ENCODE data around the gene CD44. TPM values are rescaled to one million over a fixed set of nuclear protein-coding genes. Genes with fewer than 3 reads are reported as not detected.

Gene CD44
- total and polyA plus RNA-seq, 10 of the 15 experiments (the other 5 are each of a cell fraction or from before 2014, with no cell fraction given) = 57.1 to 293 (median 120) TPM

GRCh38 chr11:35179466-35180135, 40.6 kb downstream of the CD44 start:
- BruUV-seq (replicated peaks) = no TSS peak
- SMC1A ChIA-PET (ENCODE audit: uncharacterized antibody, unreplicated experiment) = interaction anchor here (1.1 to 19.2 kb wide), 6 partner anchors 12 to 178 kb away, joined by 3 to 260 read pairs (median 4); no protein-coding TSS in a partner anchor
- no peaks in the 10 kb centered on the region; the same call in 1 of the 2 replicates for H3K79me2 ChIP-seq (ENCODE audit: control insufficient read depth, insufficient read depth, low read length)

More at GRCh38 chr11:35179466-35180135, 40.6 kb downstream of the CD44 start:
- Histone ChIP-seq H2AFZ (ENCODE audit: control insufficient read depth, low read depth, low read length) (no peak overlapping the region), H3K4me3 (no peak overlapping the region), H3K4me2 (ENCODE audit: control insufficient read depth, insufficient read depth) (no peak overlapping the region), H4K20me1 (ENCODE audit: control insufficient read depth, insufficient read depth) (no peaks in the 10 kb centered on the region), H3K27me3 (replicated peaks in 1 of 2; ENCODE audit: control insufficient read depth in 2 of 2, insufficient read depth in 2 of 2, low read length in 1 of 2) (no peaks in the 10 kb centered on the region), H3K27ac (ENCODE audit: control insufficient read depth, insufficient read depth) (no peak overlapping the region), H3K36me3 (ENCODE audit: control insufficient read depth in 2 of 2, insufficient read depth in 2 of 2, low read length in 1 of 2) (peaks cover 12 to 15% of the 10 kb centered on the region in 2 experiments; a peak in 3 of 4 replicates), H3K9me3 (replicated peaks; ENCODE audit: control insufficient read depth, insufficient read depth, low read length) (no peaks in the 10 kb centered on the region), H3K4me1 (ENCODE audit: control insufficient read depth, insufficient read depth, low read length) (peaks cover 12% of the 10 kb centered on the region), H3K9ac (ENCODE audit: control insufficient read depth, insufficient read depth, low read length) (no peak overlapping the region)
- ChIA-PET POLR2A (interaction anchor here (0.9 kb wide), 1 partner anchor 9 kb away, joined by 6 read pairs; no protein-coding TSS in a partner anchor), CTCF (interaction anchor here (0.8 to 1.9 kb wide), 7 partner anchors 9 to 254 kb away, joined by 3 to 5 read pairs (median 3); no protein-coding TSS in a partner anchor), RAD21 (ENCODE audit: unreplicated experiment) (interaction anchor here (1.1 to 6.8 kb wide), 2 partner anchors 14 to 180 kb away, joined by 3 to 56 read pairs; no protein-coding TSS in a partner anchor)
- DNase-seq (ENCODE audit: low read depth, low spot score) = no peak
- in situ Hi-C loops (cut with MboI) = no loop called here
- FAIRE-seq = no peak
- intact Hi-C loops (cut with micrococcal nuclease; ENCODE audit: unreplicated experiment) = no loop called here
- 50% methylated on average over 2 of the region's 2 CpGs for WGBS (ENCODE audit: insufficient coverage, insufficient replicate concordance, low lambda C conversion rate, missing lambda C conversion rate)
- ATAC-seq = no peak
- TF ChIP-seq EGR1 (IDR thresholded peaks at IDR 0.05; ENCODE audit: borderline replicate concordance in 1 of 2, low read depth in 2 of 2, low read length in 2 of 2) (no peak), BCLAF1 (IDR thresholded peaks at IDR 0.05) (no peak), IRF5 (IDR thresholded peaks at IDR 0.05; ENCODE audit: borderline replicate concordance) (no peak), CREB1 (IDR thresholded peaks at IDR 0.05; ENCODE audit: low read depth) (no peak), CREM (IDR thresholded peaks at IDR 0.05; ENCODE audit: low read depth) (no peak), SMAD5 (IDR thresholded peaks at IDR 0.05; ENCODE audit: low read depth) (no peak), USF2 (IDR thresholded peaks at IDR 0.05; ENCODE audit: borderline replicate concordance, low read depth, low read length) (no peak), RAD21 (IDR thresholded peaks at IDR 0.05; ENCODE audit: insufficient read depth, low read depth, low read length) (no peak), FOXK2 (IDR thresholded peaks at IDR 0.05) (no peak), HCFC1 (IDR thresholded peaks at IDR 0.05; ENCODE audit: low read length) (no peak), PAX8 (IDR thresholded peaks at IDR 0.05) (no peak), NR2C1 (IDR thresholded peaks at IDR 0.05) (no peak), WRNIP1 (IDR thresholded peaks at IDR 0.05; ENCODE audit: borderline replicate concordance, low read depth, low read length) (no peak)

Measured in GM12878 (cell line).